OCI-LY7 (cell line): ENCODE results near the gene SPATA24.

Experiments
- CTCF ChIP-seq: fragments of 200-600 bp; sonication (generic); conservative IDR thresholded peaks from 2 replicates; pipeline ENCODE4 v1.5.1; 2014; ENCODE audit warnings: mild to moderate bottlenecking, antibody characterized with exemption, low read length, moderate library complexity, mixed read lengths
- EZH2phosphoT487 ChIP-seq: fragments of 200-600 bp; sonication (generic); IDR thresholded peaks from 2 replicates; pipeline ENCODE4 v1.6.1; 2018; ENCODE audit warnings: low read depth, borderline replicate concordance, mild to moderate bottlenecking, mixed run types, antibody characterized with exemption, low read length, moderate library complexity, mixed read lengths

GRCh38 chr5:139446956-139447779, 43.3 kb upstream of the SPATA24 start:
- no peak for TF ChIP-seq CTCF
- TF ChIP-seq EZH2phosphoT487 = no peak
